Endothelial cell of umbilical vein (primary cell): ENCODE measurements around the gene C4A. TPM values are rescaled to one million over a fixed set of nuclear protein-coding genes. Genes with fewer than 3 reads are reported as not detected.
"Not testable (repeated sequence)": the region's sequence is repeated elsewhere in the genome, so short reads cannot be mapped to it uniquely, and the experiment has no call there.

Source experiments
- BruUV-seq: library from RNA; stranded (reverse); fragments of 400-500 nt; replicated peaks from 2 replicates; lab custom pipeline; 2021; lab: Mats Ljungman, UMichigan
- CTCF ChIA-PET: fragments of 300-600, 350-600 bp; sonication (Branson Sonifier 250); formaldehyde crosslinking; loops from one replicate; lab custom pipeline; 2021; ENCODE audit warnings: antibody characterized with exemption, inconsistent platforms; lab: Charles Lee
- POLR2A ChIA-PET: fragments of 300-600, 350-600 bp; sonication (Branson Sonifier 250); formaldehyde crosslinking; loops from one replicate; lab custom pipeline; 2021; ENCODE audit warnings: antibody characterized with exemption, inconsistent platforms; lab: Charles Lee
- DNase-seq: peaks from one replicate; pipeline ENCODE4 v3.0.0-alpha.2; 2011; ENCODE audit warnings: low read depth, low spot score
- FAIRE-seq: peaks from 2 replicates; lab custom pipeline; 2011; peaks lifted over from hg19 to GRCh38; lab: Jason Lieb, UNC
- H2AFZ ChIP-seq: 2 replicates; pipeline ENCODE4 v1.6.0; 2012; ENCODE audit warnings: low read depth, low read length, control low read depth, inconsistent platforms
- H3K27ac ChIP-seq: 2 replicates; pipeline ENCODE4 v1.5.1; 2011; ENCODE audit warnings: low read depth, mild to moderate bottlenecking, control low read depth, low read length, moderate library complexity; ENCODE audit not compliant: insufficient read depth
- H3K27me3 ChIP-seq, 2 experiments: 2 replicates each; pipeline versions ENCODE4 v1.6.0 to v1.6.1; 2011; ENCODE audit warnings: low read length in 2 of 2, mixed read lengths in 1 of 2; ENCODE audit not compliant: control insufficient read depth in 2 of 2, insufficient read depth in 2 of 2
- H3K36me3 ChIP-seq, 2 experiments: 2 replicates in 1 of 2; 3 replicates in 1 of 2; pipeline ENCODE4 v1.5.1; 2011; ENCODE audit warnings: low read length in 2 of 2, mild to moderate bottlenecking in 1 of 2, moderate library complexity in 1 of 2; ENCODE audit not compliant: control insufficient read depth in 2 of 2, insufficient read depth in 2 of 2; ENCODE audit errors: extremely low read depth in 1 of 2
- H3K4me1 ChIP-seq: 3 replicates; pipeline ENCODE4 v1.5.1; 2011; ENCODE audit warnings: mild to moderate bottlenecking, low read length; ENCODE audit not compliant: control insufficient read depth, insufficient read depth; ENCODE audit errors: extremely low read depth
- H3K4me2 ChIP-seq: 2 replicates; pipeline ENCODE4 v1.6.1; 2011; ENCODE audit warnings: low read length, control low read depth, mixed read lengths; ENCODE audit not compliant: insufficient read depth
- H3K4me3 ChIP-seq, 3 experiments: fragments of 200-600 bp in 1 of 3; sonication (generic), shearing (Covaris generic) in 1 of 3; replicated peaks in 1 of 3; 2 replicates each; pipeline ENCODE4 v1.5.1; 2011 to 2016; ENCODE audit warnings: control low read depth in 3 of 3, low read length in 3 of 3, mild to moderate bottlenecking in 2 of 3, inconsistent platforms in 1 of 3, low read depth in 1 of 3, moderate library complexity in 1 of 3; ENCODE audit not compliant: insufficient read depth in 1 of 3
- H3K79me2 ChIP-seq: 2 replicates; pipeline ENCODE4 v1.6.0; 2012; ENCODE audit warnings: low read length, inconsistent platforms; ENCODE audit not compliant: control insufficient read depth, insufficient read depth
- H3K9ac ChIP-seq: replicated peaks from 2 replicates; pipeline ENCODE3; 2011; ENCODE audit warnings: low read length, control low read depth; ENCODE audit not compliant: insufficient read depth; ENCODE audit errors: extremely low read depth
- H3K9me1 ChIP-seq: replicated peaks from 3 replicates; pipeline ENCODE4 v1.6.0; 2011; ENCODE audit warnings: mild to moderate bottlenecking, low read length; ENCODE audit not compliant: control insufficient read depth, insufficient read depth; ENCODE audit errors: extremely low read depth
- H3K9me3 ChIP-seq: replicated peaks from 2 replicates; pipeline ENCODE4 v1.5.1; 2012; ENCODE audit warnings: low read length, inconsistent platforms; ENCODE audit not compliant: control insufficient read depth, insufficient read depth
- H4K20me1 ChIP-seq: replicated peaks from 2 replicates; pipeline ENCODE3; 2011; ENCODE audit warnings: mild to moderate bottlenecking, low read length; ENCODE audit not compliant: control insufficient read depth, insufficient read depth; ENCODE audit errors: extremely low read depth
- dilution Hi-C: fragments of 300-500 bp; cut with MboI; formaldehyde crosslinking; loops from one replicate; pipeline ENCODE4 v1.15.0; 2019; ENCODE audit warnings: low sequenced_read_pairs; ENCODE audit not compliant: extremely low pct_ligation_motif_present
- intact Hi-C: fragments of 100-400 bp; cut with micrococcal nuclease; formaldehyde crosslinking; loops from one replicate; pipeline ENCODE4 v1.10.0; 2022
- polyA plus RNA-seq, 4 experiments: library from polyadenylated mRNA; depleted of rRNA in 3 of 4; stranded (reverse) in 3 of 4; unstranded in 1 of 4; fragments of >200 nt; gene quantifications; 2 replicates each; pipeline versions ENCODE4 v1.2.1 to v1.2.3, GENCODE V29; 2011 to 2012; ENCODE audit warnings: missing spikeins in 1 of 4
- total RNA-seq: library from RNA; stranded (reverse); gene quantifications from 2 replicates; pipeline ENCODE4 v1.2.3, GENCODE V29; 2021

C4A gene
- total and polyA plus RNA-seq, 2 donors (not counting 3 experiments of a cell fraction or from before 2014, with no cell fraction given): 5.2 to 5.7 TPM

DNA sequence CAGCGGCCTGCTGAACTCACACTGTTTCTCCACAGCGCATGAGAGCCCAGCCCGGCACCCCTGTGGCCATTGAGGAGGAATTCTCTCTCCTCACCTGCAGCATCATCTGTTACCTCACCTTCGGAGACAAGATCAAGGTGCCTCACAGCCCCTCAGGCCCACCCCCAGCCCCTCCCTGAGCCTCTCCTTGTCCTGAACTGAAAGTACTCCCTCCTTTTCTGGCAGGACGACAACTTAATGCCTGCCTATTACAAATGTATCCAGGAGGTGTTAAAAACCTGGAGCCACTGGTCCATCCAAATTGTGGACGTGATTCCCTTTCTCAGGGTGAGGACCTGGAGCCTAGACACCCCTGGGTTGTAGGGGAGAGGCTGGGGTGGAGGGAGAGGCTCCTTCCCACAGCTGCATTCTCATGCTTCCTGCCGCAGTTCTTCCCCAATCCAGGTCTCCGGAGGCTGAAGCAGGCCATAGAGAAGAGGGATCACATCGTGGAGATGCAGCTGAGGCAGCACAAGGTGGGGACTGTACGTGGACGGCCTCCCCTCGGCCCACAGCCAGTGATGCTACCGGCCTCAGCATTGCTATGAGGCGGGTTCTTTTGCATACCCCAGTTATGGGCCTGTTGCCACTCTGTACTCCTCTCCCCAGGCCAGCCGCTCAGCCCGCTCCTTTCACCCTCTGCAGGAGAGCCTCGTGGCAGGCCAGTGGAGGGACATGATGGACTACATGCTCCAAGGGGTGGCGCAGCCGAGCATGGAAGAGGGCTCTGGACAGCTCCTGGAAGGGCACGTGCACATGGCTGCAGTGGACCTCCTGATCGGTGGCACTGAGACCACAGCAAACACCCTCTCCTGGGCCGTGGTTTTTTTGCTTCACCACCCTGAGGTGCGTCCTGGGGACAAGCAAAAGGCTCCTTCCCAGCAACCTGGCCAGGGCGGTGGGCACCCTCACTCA lies 57.7 kb downstream of the C4A start:
- CTCF ChIA-PET, FAIRE-seq, H3K4me3 ChIP-seq, H3K27ac ChIP-seq, DNase-seq, H3K27me3 ChIP-seq, H3K4me1 ChIP-seq, H3K4me2 ChIP-seq, H4K20me1 ChIP-seq, dilution Hi-C loops, H3K79me2 ChIP-seq, BruUV-seq, H3K36me3 ChIP-seq, H3K9ac ChIP-seq, H2AFZ ChIP-seq, H3K9me3 ChIP-seq, H3K9me1 ChIP-seq, POLR2A ChIA-PET: not testable (repeated sequence)
- intact Hi-C loops: loop anchor here (10.0 kb wide), 2 partner anchors 155 to 755 kb away; partner anchors contain the start of genes GPSM3 and PBX2

DNA sequence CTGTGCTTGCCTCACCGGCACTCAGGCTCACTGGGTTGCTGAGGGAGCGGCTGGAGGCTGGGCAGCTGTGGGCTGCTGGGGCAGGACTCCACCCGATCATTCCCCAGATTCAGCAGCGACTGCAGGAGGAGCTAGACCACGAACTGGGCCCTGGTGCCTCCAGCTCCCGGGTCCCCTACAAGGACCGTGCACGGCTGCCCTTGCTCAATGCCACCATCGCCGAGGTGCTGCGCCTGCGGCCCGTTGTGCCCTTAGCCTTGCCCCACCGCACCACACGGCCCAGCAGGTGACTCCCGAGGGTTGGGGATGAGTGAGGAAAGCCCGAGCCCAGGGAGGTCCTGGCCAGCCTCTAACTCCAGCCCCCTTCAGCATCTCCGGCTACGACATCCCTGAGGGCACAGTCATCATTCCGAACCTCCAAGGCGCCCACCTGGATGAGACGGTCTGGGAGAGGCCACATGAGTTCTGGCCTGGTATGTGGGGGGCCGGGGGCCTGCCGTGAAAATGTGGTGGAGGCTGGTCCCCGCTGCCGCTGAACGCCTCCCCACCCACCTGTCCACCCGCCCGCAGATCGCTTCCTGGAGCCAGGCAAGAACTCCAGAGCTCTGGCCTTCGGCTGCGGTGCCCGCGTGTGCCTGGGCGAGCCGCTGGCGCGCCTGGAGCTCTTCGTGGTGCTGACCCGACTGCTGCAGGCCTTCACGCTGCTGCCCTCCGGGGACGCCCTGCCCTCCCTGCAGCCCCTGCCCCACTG lies 58.6 kb downstream of the C4A start:
- intact Hi-C loops: loop anchor here (10.0 kb wide), 2 partner anchors 154 to 754 kb away; partner anchors contain the start of genes GPSM3 and PBX2
- H2AFZ ChIP-seq, H3K9me1 ChIP-seq, H3K9me3 ChIP-seq, H4K20me1 ChIP-seq, H3K9ac ChIP-seq, H3K27me3 ChIP-seq, H3K4me3 ChIP-seq, H3K4me1 ChIP-seq, DNase-seq, H3K27ac ChIP-seq, BruUV-seq, FAIRE-seq, dilution Hi-C loops, H3K79me2 ChIP-seq, CTCF ChIA-PET, POLR2A ChIA-PET, H3K4me2 ChIP-seq, H3K36me3 ChIP-seq: not testable (repeated sequence)

GRCh38 chr6:32041050-32041321 lies 59.1 kb downstream of the C4A start:
- CTCF ChIA-PET, H3K27me3 ChIP-seq, DNase-seq, H2AFZ ChIP-seq, H4K20me1 ChIP-seq, H3K4me2 ChIP-seq, POLR2A ChIA-PET, H3K79me2 ChIP-seq, FAIRE-seq, H3K4me1 ChIP-seq, H3K36me3 ChIP-seq, H3K27ac ChIP-seq, BruUV-seq, dilution Hi-C loops, H3K4me3 ChIP-seq, H3K9me3 ChIP-seq, H3K9ac ChIP-seq, H3K9me1 ChIP-seq: not testable (repeated sequence)
- intact Hi-C loops: loop anchor here (10.0 kb wide), 2 partner anchors 154 to 754 kb away; partner anchors contain the start of genes GPSM3 and PBX2

GRCh38 chr6:32041385-32041784 lies 59.5 kb downstream of the C4A start:
- H3K27me3 ChIP-seq, H3K9ac ChIP-seq, CTCF ChIA-PET, H3K79me2 ChIP-seq, H4K20me1 ChIP-seq, dilution Hi-C loops, H3K4me3 ChIP-seq, H3K9me1 ChIP-seq, FAIRE-seq, H2AFZ ChIP-seq, H3K4me1 ChIP-seq, POLR2A ChIA-PET, DNase-seq, H3K27ac ChIP-seq, H3K36me3 ChIP-seq, H3K9me3 ChIP-seq, H3K4me2 ChIP-seq, BruUV-seq: not testable (repeated sequence)
- intact Hi-C loops: loop anchor here (10.0 kb wide), 2 partner anchors 153 to 753 kb away; partner anchors contain the start of genes GPSM3 and PBX2
